ENCODE data around the gene SETD1A. TPM values are rescaled to one million over a fixed set of nuclear protein-coding genes. Genes with fewer than 3 reads are reported as not detected.
"Not testable (repeated sequence)": the region's sequence is repeated elsewhere in the genome, so short reads cannot be mapped to it uniquely, and the experiment has no call there.

SETD1A gene
- total and polyA plus RNA-seq, 2 experiments from 2014 or later = 2.3 to 4.0 TPM

- Histone ChIP-seq H3K4me3 (no peak overlapping the region), H3K27ac (no peak overlapping the region), H3K27me3 (replicated peaks; ENCODE audit: insufficient read depth) (no peaks in the 10 kb centered on the region), H2AFZ (no peak overlapping the region), H3F3A (ENCODE audit: insufficient read depth) (no peaks in the 10 kb centered on the region), H3K9ac (no peak overlapping the region), H3K9me2 (ENCODE audit: insufficient read depth) (no peaks in the 10 kb centered on the region), H3K4me1 (ENCODE audit: insufficient read depth) (no peaks in the 10 kb centered on the region), H3K4me2 (ENCODE audit: unreplicated experiment) (no peak overlapping the region), H3K9me3 (ENCODE audit: low read depth) (no peaks in the 10 kb centered on the region), H4K20me1 (ENCODE audit: insufficient read depth) (no peaks in the 10 kb centered on the region), H3K36me3 (ENCODE audit: low read depth) (no peaks in the 10 kb centered on the region), H3K79me2 (ENCODE audit: insufficient read depth) (no peaks in the 10 kb centered on the region)
- no peak for DNase-seq
- TF ChIP-seq EZH2 (IDR thresholded peaks at IDR 0.05; ENCODE audit: insufficient read depth, poor library complexity, severe bottlenecking) = no peak
- no peak for TF ChIP-seq EZH2phosphoT487 (IDR thresholded peaks at IDR 0.05; ENCODE audit: insufficient read depth, low read depth)
- in situ Hi-C loops (cut with MboI) = no loop called here
- 78 to 85% methylated on average over 12 of the region's 12 CpGs for WGBS, 2 experiments (ENCODE audit: low coverage in 1 of 2, low lambda C conversion rate in 2 of 2, missing lambda C conversion rate in 2 of 2)
Observed at GRCh38 chr16:30931068-30931650, 26.4 kb upstream of the SETD1A start.

GRCh38 chr16:30934827-30935557 is 22.6 kb upstream of the SETD1A start:
- Histone ChIP-seq H3K4me3 (no peak overlapping the region), H3K36me3 (ENCODE audit: low read depth) (no peaks in the 10 kb centered on the region), H3K27me3 (replicated peaks; ENCODE audit: insufficient read depth) (no peaks in the 10 kb centered on the region), H3K9me2 (ENCODE audit: insufficient read depth) (no peaks in the 10 kb centered on the region), H4K20me1 (ENCODE audit: insufficient read depth) (no peaks in the 10 kb centered on the region), H3K79me2 (ENCODE audit: insufficient read depth) (no peaks in the 10 kb centered on the region; the same call in 1 of the 2 replicates), H3K27ac (no peak overlapping the region), H3F3A (ENCODE audit: insufficient read depth) (peaks cover 14% of the 10 kb centered on the region; the same call in 1 of the 2 replicates), H3K4me1 (ENCODE audit: insufficient read depth) (peaks cover 2% of the 10 kb centered on the region; the same call in 1 of the 2 replicates), H3K4me2 (ENCODE audit: unreplicated experiment) (no peak overlapping the region), H3K9me3 (ENCODE audit: low read depth) (no peaks in the 10 kb centered on the region), H2AFZ (no peak overlapping the region), H3K9ac (no peak overlapping the region)
- peak; percentile 70 for DNase-seq
- in situ Hi-C loops (cut with MboI) = no loop called here
- WGBS, 2 experiments (ENCODE audit: low coverage in 1 of 2, low lambda C conversion rate in 2 of 2, missing lambda C conversion rate in 2 of 2) = 60 to 67% methylated on average over 12 of the region's 12 CpGs
- TF ChIP-seq EZH2 (IDR thresholded peaks at IDR 0.05; ENCODE audit: insufficient read depth, poor library complexity, severe bottlenecking) (no peak), EZH2phosphoT487 (IDR thresholded peaks at IDR 0.05; ENCODE audit: insufficient read depth, low read depth) (no peak)

- Histone ChIP-seq H3K36me3 (ENCODE audit: low read depth) (0 out of 2 replicates have a peak, but pooled peaks cover under 1% of the 10 kb centered on the region), H3K4me3 (no peak overlapping the region), H4K20me1 (ENCODE audit: insufficient read depth) (no peaks in the 10 kb centered on the region), H3K27me3 (replicated peaks; ENCODE audit: insufficient read depth) (no peaks in the 10 kb centered on the region), H3K9me2 (ENCODE audit: insufficient read depth) (no peaks in the 10 kb centered on the region), H3K27ac (peak overlapping the region; percentile 62), H3K9me3 (ENCODE audit: low read depth) (no peaks in the 10 kb centered on the region), H3K9ac (peak overlapping the region; percentile 38; the same call in 1 of the 2 replicates), H3K4me2 (ENCODE audit: unreplicated experiment) (no peak overlapping the region), H3K4me1 (ENCODE audit: insufficient read depth) (peaks cover 8% of the 10 kb centered on the region), H3F3A (ENCODE audit: insufficient read depth) (peaks cover 14% of the 10 kb centered on the region; the same call in 1 of the 2 replicates), H3K79me2 (ENCODE audit: insufficient read depth) (peaks cover 11% of the 10 kb centered on the region), H2AFZ (no peak overlapping the region)
- TF ChIP-seq EZH2 (IDR thresholded peaks at IDR 0.05; ENCODE audit: insufficient read depth, poor library complexity, severe bottlenecking) = no peak
- TF ChIP-seq EZH2phosphoT487 (IDR thresholded peaks at IDR 0.05; ENCODE audit: insufficient read depth, low read depth) = no peak
- 59 to 64% methylated on average over 5 of the region's 5 CpGs for WGBS, 2 experiments (ENCODE audit: low coverage in 1 of 2, low lambda C conversion rate in 2 of 2, missing lambda C conversion rate in 2 of 2)
- no peak for DNase-seq
- in situ Hi-C loops (cut with MboI) = no loop called here
Observed at GRCh38 chr16:30937692-30938091, 19.9 kb upstream of the SETD1A start.

DNA sequence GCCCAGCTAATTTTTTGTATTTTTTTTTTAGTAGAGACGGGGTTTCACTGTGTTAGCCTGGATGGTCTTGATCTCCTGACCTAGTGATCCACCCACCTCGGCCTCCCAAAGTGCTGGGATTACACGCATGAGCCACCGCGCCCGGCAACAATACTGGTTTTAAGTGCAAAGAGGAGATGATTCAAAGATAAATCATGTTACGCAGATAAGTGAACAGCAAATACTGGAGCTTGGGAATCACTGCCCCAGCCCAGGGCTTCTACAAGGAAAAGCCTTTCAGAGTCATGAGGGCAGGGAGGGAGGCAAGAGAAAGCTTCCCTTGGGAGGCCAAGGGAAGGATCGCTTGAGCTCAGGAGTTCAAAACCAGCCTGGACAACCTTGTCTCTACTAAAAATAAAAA is 18.0 kb upstream of the SETD1A start:
- H3K36me3 ChIP-seq (ENCODE audit: low read depth); H4K20me1 ChIP-seq (ENCODE audit: insufficient read depth); H3K27me3 ChIP-seq (replicated peaks; ENCODE audit: insufficient read depth); H2AFZ ChIP-seq; DNase-seq; H3K4me1 ChIP-seq (ENCODE audit: insufficient read depth); H3K9me3 ChIP-seq (ENCODE audit: low read depth); H3K4me3 ChIP-seq; H3K9me2 ChIP-seq (ENCODE audit: insufficient read depth); H3K9ac ChIP-seq; H3K4me2 ChIP-seq (ENCODE audit: unreplicated experiment); in situ Hi-C loops (cut with MboI): not testable (repeated sequence)
- peaks cover 15% of the 10 kb centered on the region for H3K79me2 ChIP-seq (ENCODE audit: insufficient read depth)
- H3K27ac ChIP-seq = peak overlapping the region; percentile 69
- H3F3A ChIP-seq (ENCODE audit: insufficient read depth) = peaks cover 14% of the 10 kb centered on the region; the same call in 1 of the 2 replicates
- WGBS, 2 experiments (ENCODE audit: low coverage in 1 of 2, low lambda C conversion rate in 2 of 2, missing lambda C conversion rate in 2 of 2) = 92 to 94% methylated on average over 8 of the region's 8 CpGs
